Ovary (tissue), 3 donors: ENCODE results near the gene ITGB5.

ENCODE experiments used
- EP300 ChIP-seq: sonication (generic); formaldehyde crosslinking; IDR thresholded peaks from one replicate; pipeline ENCODE4 v1.6.1; 2017; ENCODE audit warnings: antibody characterized with exemption
- POLR2A ChIP-seq: fragments of 450-650 bp; IDR thresholded peaks from one replicate; pipeline ENCODE4 v1.6.1; 2017; ENCODE audit warnings: antibody characterized with exemption, mild to moderate bottlenecking, moderate library complexity
- TF ChIP-seq, protein P1 (sequence below), 3 donors: fragments of 450-650 bp in 2 of 3; fragments of 200-600 bp in 1 of 3; IDR thresholded peaks; one replicate each; pipeline versions ENCODE4 v1.5.1 to v1.8.0; 2016 to 2022; ENCODE audit warnings: antibody characterized with exemption in 3 of 3, mild to moderate bottlenecking in 1 of 3
- donor health status: DM: no; HTN: no; CAD: no.

DNA sequence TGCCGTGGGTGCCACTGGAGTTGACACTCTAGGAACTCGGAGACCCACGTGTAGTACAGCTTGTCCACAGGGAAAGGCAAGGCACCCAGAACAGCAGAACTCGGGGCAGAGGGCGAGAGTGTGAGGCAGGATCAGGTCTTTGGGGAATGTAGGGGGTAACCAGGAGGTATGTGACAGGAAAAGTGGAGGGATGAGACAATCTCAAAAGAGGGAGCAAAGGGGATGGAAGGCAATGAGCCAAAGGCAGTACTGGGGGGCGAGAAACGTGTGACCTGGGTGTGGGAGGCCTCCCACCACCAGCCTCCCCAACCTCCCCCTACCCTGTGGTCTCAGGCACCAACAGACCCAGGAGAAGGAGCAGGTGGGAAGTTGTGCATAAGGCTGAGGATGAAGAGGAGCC is 108.0 kb downstream of the ITGB5 start:
- TF ChIP-seq, protein P1, sequence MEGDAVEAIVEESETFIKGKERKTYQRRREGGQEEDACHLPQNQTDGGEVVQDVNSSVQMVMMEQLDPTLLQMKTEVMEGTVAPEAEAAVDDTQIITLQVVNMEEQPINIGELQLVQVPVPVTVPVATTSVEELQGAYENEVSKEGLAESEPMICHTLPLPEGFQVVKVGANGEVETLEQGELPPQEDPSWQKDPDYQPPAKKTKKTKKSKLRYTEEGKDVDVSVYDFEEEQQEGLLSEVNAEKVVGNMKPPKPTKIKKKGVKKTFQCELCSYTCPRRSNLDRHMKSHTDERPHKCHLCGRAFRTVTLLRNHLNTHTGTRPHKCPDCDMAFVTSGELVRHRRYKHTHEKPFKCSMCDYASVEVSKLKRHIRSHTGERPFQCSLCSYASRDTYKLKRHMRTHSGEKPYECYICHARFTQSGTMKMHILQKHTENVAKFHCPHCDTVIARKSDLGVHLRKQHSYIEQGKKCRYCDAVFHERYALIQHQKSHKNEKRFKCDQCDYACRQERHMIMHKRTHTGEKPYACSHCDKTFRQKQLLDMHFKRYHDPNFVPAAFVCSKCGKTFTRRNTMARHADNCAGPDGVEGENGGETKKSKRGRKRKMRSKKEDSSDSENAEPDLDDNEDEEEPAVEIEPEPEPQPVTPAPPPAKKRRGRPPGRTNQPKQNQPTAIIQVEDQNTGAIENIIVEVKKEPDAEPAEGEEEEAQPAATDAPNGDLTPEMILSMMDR (IDR thresholded peaks at IDR 0.05): no peak
- no peak for TF ChIP-seq POLR2A
- TF ChIP-seq EP300: no peak
